GM08714 (cell line): Measurements from ENCODE around the gene TCF25.

Experiments used
- H3K4me3 ChIP-seq: fragments of 200-500 bp; sonication (Bioruptor generic); 2 replicates; pipeline ENCODE4 v1.5.1; 2014; ENCODE audit warnings: mild to moderate bottlenecking, low read length, inconsistent platforms
- ZNF274 ChIP-seq: IDR thresholded peaks from 2 replicates; pipeline ENCODE4 v1.6.1; 2012; ENCODE audit warnings: mild to moderate bottlenecking, low read depth, low read length

The TCF25 gene

DNA sequence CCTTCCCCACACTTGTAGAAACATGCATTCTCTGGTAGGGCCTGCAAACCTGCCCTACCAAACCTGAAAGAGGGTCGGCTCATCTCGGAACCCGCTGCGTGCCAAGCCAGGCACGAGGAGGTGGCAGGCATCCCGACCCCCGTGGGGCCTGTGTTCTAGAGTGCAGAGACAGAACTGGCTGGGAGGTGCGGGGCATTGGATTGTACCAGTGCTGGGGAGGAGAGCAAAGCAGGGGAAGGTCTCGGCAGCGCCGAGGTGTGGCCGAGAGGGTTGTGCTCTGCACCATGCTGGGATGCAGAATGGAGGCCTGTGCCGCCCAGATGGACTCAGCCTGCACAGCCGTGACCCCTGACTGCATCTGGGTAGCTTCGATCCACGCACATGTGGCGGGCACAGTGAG is 27.5 kb downstream of the TCF25 start:
- H3K4me3 ChIP-seq, result no peak overlapping the region
- no peak for TF ChIP-seq ZNF274

DNA sequence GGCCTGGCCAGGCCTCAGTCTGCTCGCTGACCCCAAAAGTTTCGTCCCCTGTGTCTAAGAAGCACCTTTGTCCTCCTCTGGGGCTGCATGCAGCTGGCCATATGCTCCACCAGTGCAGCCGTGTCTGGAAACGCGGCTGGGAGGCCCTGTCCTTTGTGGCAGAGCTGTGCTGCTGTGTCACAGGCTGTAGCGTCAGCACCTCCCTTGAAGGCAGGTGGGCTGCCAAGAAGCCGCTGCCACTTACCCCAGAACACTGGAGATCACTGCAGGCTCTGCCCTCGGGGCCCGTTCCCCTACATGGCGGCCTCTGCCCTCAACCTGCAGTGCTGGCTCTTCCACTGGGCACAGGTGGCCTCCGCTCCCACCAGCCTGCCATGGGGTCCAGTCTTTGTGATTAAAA is 29.6 kb downstream of the TCF25 start:
- no peak overlapping the region for H3K4me3 ChIP-seq
- no peak for TF ChIP-seq ZNF274

DNA sequence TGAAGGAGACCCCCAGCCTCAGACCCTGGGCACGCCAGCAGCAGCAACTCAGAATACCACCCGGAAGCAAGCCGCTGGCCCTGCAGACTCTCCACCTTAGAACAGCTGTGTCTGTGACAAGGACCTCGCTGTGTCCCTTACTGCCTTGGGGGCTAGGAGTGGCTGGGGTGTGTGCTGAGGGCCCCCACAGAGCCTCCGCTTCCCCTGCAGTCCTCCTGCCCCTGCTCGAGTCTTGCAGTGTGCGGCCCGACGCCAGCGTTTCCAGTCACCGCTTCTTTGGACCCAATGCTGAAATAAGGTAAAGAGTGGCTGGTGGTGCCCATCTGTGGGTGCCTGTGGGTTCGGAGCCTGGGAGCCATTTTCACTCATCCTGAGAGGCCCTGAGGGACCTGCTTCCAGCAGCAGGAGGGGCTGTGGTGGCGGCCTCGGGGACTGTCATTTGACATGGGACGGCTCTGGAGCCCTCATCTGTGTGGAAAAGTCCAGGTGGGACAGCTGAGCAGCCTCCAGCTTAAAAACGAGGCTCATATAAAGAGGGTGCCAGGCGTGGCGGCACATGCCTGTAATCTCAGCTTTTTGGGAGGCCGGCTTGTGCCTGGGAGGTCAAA is 30.6 kb downstream of the TCF25 start:
- no peak overlapping the region for H3K4me3 ChIP-seq
- no peak for TF ChIP-seq ZNF274

DNA sequence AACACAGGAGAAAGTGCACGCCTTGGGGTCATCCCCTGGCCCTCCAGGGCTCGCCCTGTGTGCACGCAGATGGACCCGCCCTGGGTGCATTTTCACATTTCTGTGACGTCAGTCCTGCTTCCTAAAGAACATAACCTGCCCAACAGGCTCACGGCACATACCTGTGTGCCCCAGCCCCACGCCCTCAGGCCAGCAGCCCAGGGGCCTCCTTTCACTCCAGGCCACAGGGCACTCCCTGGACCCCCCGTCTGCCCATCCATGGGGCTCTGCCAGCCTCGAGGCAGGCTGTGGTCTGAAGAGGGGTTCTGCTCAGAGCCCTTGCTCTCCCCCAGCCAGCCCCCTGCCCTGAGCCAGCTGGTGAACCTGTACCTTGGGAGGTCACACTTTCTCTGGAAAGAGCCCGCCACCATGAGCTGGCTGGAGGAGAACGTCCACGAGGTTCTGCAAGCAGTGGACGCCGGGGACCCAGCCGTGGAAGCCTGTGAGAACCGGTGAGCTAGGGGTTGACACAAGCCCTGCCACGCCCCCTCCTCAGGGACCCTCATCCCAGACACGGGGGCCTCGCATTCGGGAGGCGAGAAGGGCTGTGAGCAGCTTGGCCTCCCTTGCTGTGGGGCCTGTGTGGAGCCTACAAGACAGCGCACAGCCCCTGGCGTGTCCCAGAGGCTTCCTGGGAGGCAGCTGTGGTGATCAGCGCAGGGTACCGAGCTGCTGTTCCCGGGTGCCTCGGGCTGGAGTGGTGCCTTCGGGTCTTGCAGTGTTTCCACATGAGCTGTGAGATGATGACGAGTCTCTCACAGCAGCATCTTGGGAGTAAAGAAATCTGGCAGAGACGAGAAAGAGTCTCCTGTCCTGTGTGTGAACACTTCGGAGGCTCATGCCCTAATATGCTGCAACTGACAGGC is 31.5 kb downstream of the TCF25 start:
- TF ChIP-seq ZNF274, result no peak
- no peak overlapping the region for H3K4me3 ChIP-seq

DNA sequence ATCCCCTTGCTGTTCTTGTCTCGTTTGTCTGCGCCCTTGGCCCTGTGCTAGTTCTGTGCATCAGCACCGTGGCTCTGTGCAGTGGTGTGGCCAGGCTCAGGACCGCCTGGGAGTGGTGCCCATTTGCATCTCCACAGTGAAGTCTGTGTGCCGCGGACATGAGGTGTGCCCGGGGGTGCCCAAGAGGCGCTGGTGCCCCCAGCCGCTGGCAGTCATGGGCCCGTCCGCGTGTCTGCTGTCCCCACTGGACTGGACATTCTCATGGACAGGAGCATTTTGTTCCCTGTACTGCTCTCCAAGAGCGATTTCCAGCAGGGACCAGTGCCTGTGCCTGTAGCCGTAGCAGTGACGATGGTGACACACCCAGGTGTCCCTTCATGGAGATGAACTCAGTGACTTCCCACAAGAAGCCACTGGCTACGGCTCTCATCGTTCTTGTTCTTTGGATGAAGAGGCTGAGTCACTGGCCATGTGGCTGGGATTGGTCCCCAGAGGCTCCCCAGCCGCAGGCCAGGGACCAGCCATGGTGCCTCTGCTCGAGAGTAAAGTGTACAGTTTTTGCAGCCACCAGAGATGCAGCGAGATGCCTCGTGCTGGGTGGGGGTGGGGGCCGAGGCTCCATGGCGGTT is 32.2 kb downstream of the TCF25 start:
- H3K4me3 ChIP-seq, result no peak overlapping the region
- no peak for TF ChIP-seq ZNF274

DNA sequence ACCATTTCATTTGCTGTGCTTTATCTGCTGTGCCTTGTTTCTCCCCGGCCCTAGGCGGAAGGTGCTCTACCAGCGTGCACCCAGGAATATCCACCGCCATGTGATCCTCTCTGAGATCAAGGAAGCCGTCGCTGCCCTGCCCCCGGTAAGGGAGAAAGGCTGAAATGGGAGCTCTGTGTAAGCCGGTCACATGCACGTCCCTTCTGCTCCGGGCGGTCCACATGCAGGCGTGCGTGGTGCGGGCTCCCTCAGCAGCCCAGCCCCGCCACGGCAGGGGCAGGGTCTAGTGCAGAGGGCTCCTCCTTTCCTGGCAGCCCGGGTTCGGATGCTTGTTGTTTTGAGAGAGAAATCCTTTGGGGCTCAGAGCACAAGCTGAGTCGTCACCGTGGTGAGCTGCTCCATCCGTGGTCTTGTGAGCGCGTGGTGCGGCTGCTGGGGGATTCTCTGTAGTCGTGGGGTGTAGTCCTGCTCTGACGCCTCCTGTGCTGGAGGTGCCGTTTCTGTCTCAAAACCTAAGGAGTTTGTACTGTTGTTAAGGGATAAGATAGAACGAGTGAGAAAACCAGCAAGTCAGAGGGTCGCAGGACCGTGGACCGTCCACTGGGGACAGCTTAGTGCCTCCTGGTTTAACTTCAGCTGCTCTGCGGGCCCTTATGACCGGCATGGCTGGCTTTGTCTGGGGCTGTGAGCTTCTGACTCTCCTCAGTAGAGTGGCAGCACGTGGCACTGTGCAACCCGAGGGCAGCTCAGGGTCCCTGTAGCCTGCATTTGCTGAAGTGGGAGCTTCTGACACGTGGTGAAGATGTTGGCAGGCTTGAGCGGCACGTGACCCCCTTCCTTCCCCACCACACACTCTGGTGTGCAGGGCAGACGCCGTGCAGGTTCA is 33.0 kb downstream of the TCF25 start:
- H3K4me3 ChIP-seq, result no peak overlapping the region
- no peak for TF ChIP-seq ZNF274

DNA sequence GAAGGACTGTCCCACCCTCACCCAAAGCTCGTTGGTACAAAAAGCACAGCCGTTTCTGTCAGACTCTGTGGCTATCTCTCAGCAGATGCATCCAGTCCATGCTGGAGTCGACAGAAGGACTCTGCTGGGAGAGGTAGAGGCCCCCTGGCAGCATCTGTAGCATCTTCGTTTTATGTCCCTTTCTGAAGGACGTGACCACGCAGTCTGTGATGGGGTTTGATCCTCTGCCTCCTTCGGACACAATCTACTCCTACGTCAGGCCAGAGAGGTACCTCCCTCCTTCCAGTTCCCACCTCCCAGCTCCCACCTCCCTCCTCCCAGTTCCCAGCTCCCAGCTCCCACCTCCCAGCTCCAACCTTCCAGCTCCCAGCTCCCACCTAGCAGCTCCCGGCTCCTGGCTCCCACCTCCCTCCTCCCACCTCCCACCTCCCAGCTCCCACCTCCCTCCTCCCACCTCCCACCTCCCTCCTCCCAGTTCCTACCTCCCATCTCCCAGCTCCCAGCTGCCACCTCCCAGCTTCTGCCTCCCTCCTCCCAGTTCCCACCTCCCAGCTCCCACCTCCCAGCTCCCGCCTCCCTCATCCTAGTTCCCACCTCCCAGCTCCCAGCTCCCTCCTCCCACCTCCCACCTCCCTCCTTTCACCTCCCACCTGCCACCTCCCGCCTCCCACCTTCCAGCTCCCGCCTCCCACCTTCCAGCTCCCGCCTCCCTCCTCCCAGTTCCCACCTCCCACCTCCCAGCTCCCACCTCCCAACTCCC is 33.8 kb downstream of the TCF25 start:
- no peak overlapping the region for H3K4me3 ChIP-seq
- TF ChIP-seq ZNF274, result no peak

DNA sequence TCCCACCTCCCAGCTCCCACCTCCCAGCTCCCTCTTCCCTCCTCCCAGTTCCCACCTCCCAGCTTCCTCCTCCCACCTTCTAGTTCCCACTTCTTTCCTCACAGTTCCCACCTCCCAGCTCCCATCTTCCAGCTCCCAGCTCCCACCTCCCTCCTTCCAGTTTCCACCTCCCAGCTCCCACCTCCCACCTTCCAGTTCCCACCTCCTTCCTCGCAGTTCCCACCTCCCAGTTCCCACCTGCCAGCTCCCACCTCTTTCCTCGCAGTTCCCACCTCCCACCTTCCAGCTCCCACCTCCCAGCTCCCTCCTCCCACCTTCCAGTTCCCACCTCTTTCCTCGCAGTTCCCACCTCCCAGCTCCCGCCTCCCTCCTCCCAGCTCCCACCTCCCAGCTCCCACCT is 34.8 kb downstream of the TCF25 start:
- TF ChIP-seq ZNF274, result no peak
- H3K4me3 ChIP-seq, result no peak overlapping the region

DNA sequence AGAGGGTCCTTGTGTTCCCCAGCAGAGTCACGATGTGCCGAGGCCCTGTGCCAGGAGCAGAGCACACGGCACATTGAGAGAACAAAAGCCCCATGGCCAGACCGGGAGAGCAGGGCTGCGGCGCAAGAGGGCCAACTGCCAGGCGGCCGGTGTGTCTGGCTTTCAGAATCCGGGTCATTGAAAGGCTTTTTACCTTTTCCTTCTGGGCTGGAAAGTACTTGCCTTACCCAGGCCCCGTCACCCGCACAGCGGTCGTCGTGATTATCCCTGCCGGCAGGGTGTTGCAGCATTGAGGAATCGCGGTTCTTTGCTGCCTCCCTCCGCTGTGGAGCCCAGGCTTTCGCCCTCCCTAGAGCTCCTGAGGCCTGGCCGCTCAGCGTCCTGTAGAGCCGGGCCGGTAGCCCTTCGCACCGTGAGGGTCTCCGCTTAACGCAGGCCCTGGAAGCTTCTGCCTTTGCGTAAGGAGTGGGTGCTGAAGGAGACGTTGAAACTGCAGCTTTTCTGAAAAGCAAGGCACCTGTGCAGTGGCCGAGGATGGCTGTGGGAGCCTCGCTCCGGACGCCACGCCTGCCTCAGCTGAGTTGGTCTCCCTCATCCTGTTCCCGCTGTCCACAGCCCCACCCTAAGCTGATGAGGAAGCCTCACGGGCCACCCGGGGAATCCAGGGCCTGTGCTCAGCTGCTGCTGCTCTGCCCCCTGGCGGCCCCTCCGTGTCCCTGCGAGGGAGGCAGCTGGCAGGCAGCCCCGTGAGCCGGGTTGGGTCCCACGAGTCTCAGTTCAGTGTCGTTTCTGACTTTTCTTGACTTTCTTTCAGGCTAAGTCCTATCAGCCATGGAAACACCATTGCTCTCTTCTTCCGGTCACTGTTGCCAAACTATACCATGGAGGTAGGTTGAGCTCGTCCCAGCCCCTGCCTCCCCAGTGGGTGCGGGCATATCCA is 36.7 kb downstream of the TCF25 start:
- TF ChIP-seq ZNF274, result no peak
- H3K4me3 ChIP-seq, result no peak overlapping the region

DNA sequence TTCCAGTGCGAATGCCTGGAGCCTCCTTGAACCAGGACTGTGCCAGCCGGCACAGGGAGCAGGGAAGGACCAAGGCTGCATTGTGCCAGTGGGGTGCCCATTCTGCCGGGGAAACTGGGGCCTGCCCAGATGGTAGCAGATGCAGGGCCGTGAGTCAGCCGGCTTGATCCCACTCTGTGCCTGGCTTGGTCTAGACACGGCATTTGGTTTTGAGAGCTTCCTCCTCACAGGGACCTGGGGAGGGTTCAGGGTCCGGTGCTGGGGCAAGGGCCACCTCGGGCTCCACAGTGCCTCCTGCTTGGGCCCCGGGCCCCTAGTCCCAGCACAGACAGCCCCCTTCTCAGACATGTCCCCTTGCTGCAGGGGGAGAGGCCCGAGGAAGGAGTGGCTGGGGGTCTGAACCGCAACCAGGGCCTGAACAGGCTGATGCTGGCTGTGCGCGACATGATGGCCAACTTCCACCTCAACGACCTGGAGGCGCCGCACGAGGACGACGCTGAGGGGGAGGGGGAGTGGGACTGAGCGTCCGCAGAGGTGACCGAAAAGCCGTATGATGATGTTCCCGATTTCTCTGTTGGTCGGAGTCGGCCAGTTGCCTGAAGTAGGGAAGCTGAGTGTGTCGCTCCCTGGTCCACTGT is 37.4 kb downstream of the TCF25 start:
- no peak for TF ChIP-seq ZNF274
- no peak overlapping the region for H3K4me3 ChIP-seq

DNA sequence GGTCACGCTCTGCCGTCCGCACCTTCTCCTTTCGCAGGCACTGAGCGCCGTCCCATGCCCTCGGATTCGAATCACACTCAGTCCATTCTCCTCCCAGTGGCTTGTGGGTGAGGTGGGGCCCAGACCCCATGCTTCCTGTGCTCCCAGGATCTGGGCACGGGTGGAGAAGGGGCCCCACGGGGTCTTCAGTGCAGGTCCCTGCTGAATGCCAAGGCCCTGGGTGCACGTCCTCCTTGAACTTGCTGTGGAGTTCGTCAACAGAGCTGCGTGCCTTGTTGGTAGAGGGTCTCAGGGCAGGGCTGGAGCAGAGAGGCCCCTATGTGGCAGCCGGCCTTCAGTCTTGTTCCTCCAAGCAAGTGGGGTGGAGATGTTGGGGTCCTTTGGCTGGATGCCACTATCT is 38.0 kb downstream of the TCF25 start:
- H3K4me3 ChIP-seq, result no peak overlapping the region
- TF ChIP-seq ZNF274, result no peak

DNA sequence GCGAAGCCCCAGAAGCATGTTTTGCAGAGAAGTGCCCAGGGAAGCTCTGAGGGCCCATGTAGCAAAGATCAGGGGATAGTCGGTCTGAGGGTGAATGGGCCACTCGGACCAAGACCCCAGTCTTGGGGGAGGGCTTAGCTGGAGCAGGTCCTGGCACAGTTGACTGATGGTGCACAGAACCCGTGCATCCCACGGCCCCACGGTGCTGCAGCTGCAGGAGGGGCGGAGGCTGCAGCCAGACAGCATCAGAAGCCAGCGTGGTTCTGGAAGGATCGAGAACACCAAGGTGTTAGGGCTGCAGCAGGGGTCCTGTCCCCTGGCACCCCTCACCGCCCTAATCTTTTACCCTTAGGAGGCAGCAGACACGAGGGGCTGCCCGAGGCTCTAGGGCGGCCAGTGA is 38.8 kb downstream of the TCF25 start:
- TF ChIP-seq ZNF274, result no peak

DNA sequence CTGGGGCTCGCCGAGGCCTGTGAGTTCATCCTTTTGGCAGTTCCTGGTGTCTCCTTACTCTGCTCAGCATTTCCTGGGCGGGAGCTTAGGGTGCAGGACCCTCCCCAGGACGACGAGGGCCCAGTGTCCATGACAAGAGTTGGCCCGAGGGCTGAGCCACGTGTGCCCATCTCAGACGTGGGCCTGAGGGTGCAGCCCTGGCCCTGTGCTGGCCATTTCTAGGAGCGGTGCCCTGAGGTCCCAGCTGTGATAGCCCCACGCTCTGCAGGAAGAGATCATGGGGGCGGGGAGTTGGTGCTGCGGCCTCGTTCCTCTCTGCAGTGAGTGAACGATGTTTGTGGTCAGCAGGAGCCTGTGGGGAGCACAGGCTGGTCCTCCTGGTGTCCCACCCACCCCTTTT is 39.2 kb downstream of the TCF25 start:
- H3K4me3 ChIP-seq, result no peak overlapping the region
- no peak for TF ChIP-seq ZNF274

More for the DNA sequence above, 38.8 kb downstream of the TCF25 start:
- H3K4me3 ChIP-seq, result no peak overlapping the region
